GM13976 (cell line): ENCODE measurements around the gene NHERF2.

ENCODE experiments used
- DNase-seq: peaks from one replicate; pipeline ENCODE4 v3.0.0; 2012; ENCODE audit warnings: low spot score
- CTCF ChIP-seq: IDR thresholded peaks from 2 replicates; pipeline ENCODE4 v1.5.1; 2012; ENCODE audit warnings: borderline replicate concordance, mild to moderate bottlenecking; ENCODE audit not compliant: insufficient read depth; ENCODE audit errors: extremely low read depth, missing control alignments, control extremely low read depth
- in situ Hi-C: fragments of 300-500 bp; cut with MboI; formaldehyde crosslinking; loops from one replicate; pipeline ENCODE4 v1.12.0; 2022; ENCODE audit warnings: low sequenced_read_pairs, mixed read lengths, inconsistent platforms; ENCODE audit not compliant: unreplicated experiment

Gene NHERF2

GRCh38 chr16:2013527-2013926, 13.2 kb upstream of the NHERF2 start:
- in situ Hi-C loops = loop anchor here (5.0 to 25.0 kb wide), 2 partner anchors 124 to 474 kb away; partner anchors contain the start of genes PKD1 and TBC1D24
- no peak for TF ChIP-seq CTCF
- DNase-seq = no peak

- TF ChIP-seq CTCF = no peak
- in situ Hi-C loops = loop anchor here (25.0 kb wide), 1 partner anchor 472 kb away; the partner anchor contains the start of gene TBC1D24
- DNase-seq = no peak
Observed at GRCh38 chr16:2015117-2015946, 11.4 kb upstream of the NHERF2 start.

- in situ Hi-C loops = loop anchor here (25.0 kb wide), 1 partner anchor 471 kb away; the partner anchor contains the start of gene TBC1D24
- TF ChIP-seq CTCF = no peak
Observed at GRCh38 chr16:2015947-2016208, 10.8 kb upstream of the NHERF2 start.

GRCh38 chr16:2016407-2016922, 10.2 kb upstream of the NHERF2 start:
- in situ Hi-C loops = loop anchor here (25.0 kb wide), 1 partner anchor 471 kb away; the partner anchor contains the start of gene TBC1D24
- no peak for DNase-seq
- peak; percentile 18 for TF ChIP-seq CTCF

More at GRCh38 chr16:2015947-2016208, 10.8 kb upstream of the NHERF2 start:
- DNase-seq = no peak

- no peak for TF ChIP-seq CTCF
- in situ Hi-C loops = loop anchor here (25.0 kb wide), 1 partner anchor 468 kb away; the partner anchor contains the start of gene TBC1D24
Observed at GRCh38 chr16:2019518-2019920, 7.2 kb upstream of the NHERF2 start, which contains the start of gene NPW. Gene NPW, plus strand, starts transcription at chr16:2019785.

GRCh38 chr16:2019921-2020831, 6.5 kb upstream of the NHERF2 start:
- in situ Hi-C loops = loop anchor here (25.0 kb wide), 1 partner anchor 467 kb away; the partner anchor contains the start of gene TBC1D24
- no peak for TF ChIP-seq CTCF
- no peak for DNase-seq

More at GRCh38 chr16:2019518-2019920, 7.2 kb upstream of the NHERF2 start, which contains the start of gene NPW:
- DNase-seq = no peak
